GM19438 (cell line): ENCODE results near the gene PPP2R5A.
A peak's percentile ranks its signal among the peaks of the same experiment; 100 is the strongest.

Source experiments
- ATAC-seq: cut with Tn5 transposase; IDR thresholded peaks from one replicate; pipeline ENCODE4 v1.9.1; 2021; ENCODE audit warnings: low read depth; ENCODE audit not compliant: unreplicated experiment

PPP2R5A gene

GRCh38 chr1:212284744-212285684, at the start of gene PPP2R5A:
TSS of gene PPP2R5A (plus strand) at chr1:212285410. CDS start at chr1:212286111, 701 bp downstream.
- peak; percentile 91 for ATAC-seq

GRCh38 chr1:212235857-212236256, 49.4 kb upstream of the PPP2R5A start:
- ATAC-seq, result no peak

GRCh38 chr1:212236664-212237220, 48.5 kb upstream of the PPP2R5A start:
- ATAC-seq, result no peak

GRCh38 chr1:212237651-212238050, 47.6 kb upstream of the PPP2R5A start:
- ATAC-seq, result peak; percentile 90

GRCh38 chr1:212238552-212238951, 46.7 kb upstream of the PPP2R5A start:
- no peak for ATAC-seq

GRCh38 chr1:212241501-212241900, 43.7 kb upstream of the PPP2R5A start:
- no peak for ATAC-seq

GRCh38 chr1:212241957-212242287, 43.3 kb upstream of the PPP2R5A start:
- no peak for ATAC-seq

- ATAC-seq, result no peak
Observed at GRCh38 chr1:212242288-212242984, 42.8 kb upstream of the PPP2R5A start.

GRCh38 chr1:212242985-212243308, 42.3 kb upstream of the PPP2R5A start:
- no peak for ATAC-seq

GRCh38 chr1:212244441-212244840, 40.8 kb upstream of the PPP2R5A start:
- no peak for ATAC-seq

- no peak for ATAC-seq
Observed at GRCh38 chr1:212247179-212247721, 38.0 kb upstream of the PPP2R5A start.

GRCh38 chr1:212247988-212248387, 37.2 kb upstream of the PPP2R5A start:
- no peak for ATAC-seq

- no peak for ATAC-seq
Observed at GRCh38 chr1:212254853-212255363, 30.3 kb upstream of the PPP2R5A start.

GRCh38 chr1:212255705-212256307, 29.4 kb upstream of the PPP2R5A start:
- no peak for ATAC-seq

- ATAC-seq, result no peak
Observed at GRCh38 chr1:212256369-212256768, 28.8 kb upstream of the PPP2R5A start.

GRCh38 chr1:212257157-212257556, 28.1 kb upstream of the PPP2R5A start:
- ATAC-seq, result no peak

GRCh38 chr1:212259693-212260480, 25.3 kb upstream of the PPP2R5A start:
- no peak for ATAC-seq

- ATAC-seq, result no peak
Observed at GRCh38 chr1:212260557-212261355, 24.5 kb upstream of the PPP2R5A start.

- ATAC-seq, result no peak
Observed at GRCh38 chr1:212261361-212261929, 23.8 kb upstream of the PPP2R5A start.
